HG03064 (cell line): ENCODE measurements around the gene ZNF598.
"Not testable (repeated sequence)": the region's sequence is repeated elsewhere in the genome, so short reads cannot be mapped to it uniquely, and the experiment has no call there.

Experiments
- ATAC-seq: cut with Tn5 transposase; IDR thresholded peaks from one replicate; pipeline ENCODE4 v1.9.1; 2021; ENCODE audit warnings: low read depth; ENCODE audit not compliant: unreplicated experiment

The ZNF598 gene

DNA sequence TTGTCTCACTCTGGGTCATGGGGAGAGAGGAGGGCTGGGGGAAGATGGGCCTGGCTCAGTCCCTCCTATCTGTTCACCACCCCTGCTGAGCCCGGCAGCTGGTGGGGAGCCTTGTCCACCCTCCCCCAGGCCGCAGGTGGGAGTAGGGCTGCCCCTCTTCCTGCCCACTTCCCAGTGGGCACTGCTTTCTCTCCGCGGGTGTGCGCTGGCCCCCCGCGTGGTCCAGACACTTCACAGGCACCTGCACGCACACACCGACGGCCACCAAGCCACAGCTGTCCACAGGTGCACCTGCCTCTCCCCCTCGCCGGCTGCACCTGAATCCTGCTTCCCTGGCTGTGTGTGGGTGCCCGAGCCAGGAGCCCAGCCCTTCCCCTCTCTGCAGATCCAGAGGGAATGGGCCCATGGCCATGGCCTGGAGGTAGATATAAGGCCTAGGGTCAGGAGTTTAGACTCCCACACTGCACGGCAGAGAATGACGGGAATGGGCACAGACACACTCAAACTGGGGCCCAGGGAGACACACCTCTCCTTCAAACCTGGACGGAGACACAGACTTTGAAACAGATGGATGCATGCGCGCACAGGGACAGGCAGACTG is 19.1 kb upstream of the ZNF598 start:
- ATAC-seq, result no peak

- no peak for ATAC-seq
These were observed 18.5 kb upstream of the ZNF598 start for GRCh38 chr16:2028146-2028545.

- ATAC-seq, result no peak
These were observed 17.7 kb upstream of the ZNF598 start for GRCh38 chr16:2027024-2028010.

DNA sequence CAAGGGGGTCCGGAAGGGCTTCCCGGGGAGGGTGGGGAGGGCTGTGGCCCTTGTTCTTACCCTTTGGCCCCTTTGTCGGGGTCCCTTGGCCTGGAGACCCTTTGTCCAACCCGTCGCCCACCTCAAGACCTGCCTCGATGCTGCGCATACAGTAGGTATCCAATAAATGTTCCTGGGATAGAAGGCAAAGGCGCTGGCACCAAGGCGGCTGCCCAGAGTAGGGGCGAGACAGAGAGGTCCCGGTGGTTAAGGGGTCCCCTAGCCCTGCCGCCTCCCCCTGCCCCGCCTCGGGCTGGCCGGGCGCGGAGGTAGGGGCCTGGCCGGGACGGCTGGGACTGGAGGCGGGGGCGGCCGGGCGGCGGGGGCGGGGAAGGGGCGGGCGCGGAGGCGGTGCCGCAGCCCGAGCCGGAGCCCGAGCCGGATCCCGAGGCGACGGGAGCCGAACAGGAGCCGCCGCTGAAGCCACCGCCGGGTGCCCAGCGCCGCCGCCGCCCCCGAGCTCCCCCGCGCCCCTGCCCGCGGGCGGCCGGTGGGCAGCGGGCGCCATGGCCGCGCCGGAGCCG is 16.9 kb upstream of the ZNF598 start, which contains the start of gene NHERF2:
Gene NHERF2, plus strand, starts transcription at position 442 of the 563 bp plus-strand sequence. Its CDS starts 104 bp downstream, at position 546.
- ATAC-seq, result no peak

GRCh38 chr16:2025878-2026460 is 16.3 kb upstream of the ZNF598 start:
- ATAC-seq, result no peak

GRCh38 chr16:2025251-2025650 is 15.6 kb upstream of the ZNF598 start:
- ATAC-seq, result no peak

GRCh38 chr16:2024032-2024420 is 14.4 kb upstream of the ZNF598 start:
- no peak for ATAC-seq

GRCh38 chr16:2023092-2024031 is 13.7 kb upstream of the ZNF598 start:
- ATAC-seq, result no peak

- no peak for ATAC-seq
These were observed 13.1 kb upstream of the ZNF598 start for GRCh38 chr16:2022723-2023091.

DNA sequence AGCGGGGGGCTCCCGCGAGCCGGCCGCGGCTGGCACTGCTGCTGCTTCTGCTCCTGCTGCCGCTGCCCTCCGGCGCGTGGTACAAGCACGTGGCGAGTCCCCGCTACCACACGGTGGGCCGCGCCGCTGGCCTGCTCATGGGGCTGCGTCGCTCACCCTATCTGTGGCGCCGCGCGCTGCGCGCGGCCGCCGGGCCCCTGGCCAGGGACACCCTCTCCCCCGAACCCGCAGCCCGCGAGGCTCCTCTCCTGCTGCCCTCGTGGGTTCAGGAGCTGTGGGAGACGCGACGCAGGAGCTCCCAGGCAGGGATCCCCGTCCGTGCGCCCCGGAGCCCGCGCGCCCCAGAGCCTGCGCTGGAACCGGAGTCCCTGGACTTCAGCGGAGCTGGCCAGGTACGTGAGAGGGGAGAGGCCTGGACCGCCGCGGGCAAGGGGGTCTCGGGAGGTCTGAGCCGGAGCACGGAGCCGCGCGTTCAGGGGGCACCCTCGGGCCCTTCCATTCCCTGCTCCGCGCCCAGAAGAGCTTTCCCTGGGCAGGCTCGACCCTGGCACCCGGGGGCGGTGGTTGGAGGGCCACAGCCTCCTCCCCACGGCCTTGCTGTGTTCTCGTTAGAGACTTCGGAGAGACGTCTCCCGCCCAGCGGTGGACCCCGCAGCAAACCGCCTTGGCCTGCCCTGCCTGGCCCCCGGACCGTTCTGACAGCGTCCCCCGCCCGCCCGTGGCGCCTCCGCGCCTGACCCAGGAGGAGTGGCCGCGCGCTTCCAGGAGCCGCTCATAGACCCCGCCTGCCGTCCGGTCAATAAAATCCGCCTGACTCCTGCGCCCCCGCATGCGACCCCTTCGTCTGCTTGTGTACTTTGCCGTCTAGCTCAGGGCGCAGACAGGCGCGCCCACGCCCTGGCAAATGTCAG is 10.6 kb upstream of the ZNF598 start:
- no peak for ATAC-seq

GRCh38 chr16:2019518-2019920 is 9.9 kb upstream of the ZNF598 start, which contains the start of gene NPW:
Gene NPW (plus strand): TSS chr16:2019785.
- ATAC-seq, result no peak

DNA sequence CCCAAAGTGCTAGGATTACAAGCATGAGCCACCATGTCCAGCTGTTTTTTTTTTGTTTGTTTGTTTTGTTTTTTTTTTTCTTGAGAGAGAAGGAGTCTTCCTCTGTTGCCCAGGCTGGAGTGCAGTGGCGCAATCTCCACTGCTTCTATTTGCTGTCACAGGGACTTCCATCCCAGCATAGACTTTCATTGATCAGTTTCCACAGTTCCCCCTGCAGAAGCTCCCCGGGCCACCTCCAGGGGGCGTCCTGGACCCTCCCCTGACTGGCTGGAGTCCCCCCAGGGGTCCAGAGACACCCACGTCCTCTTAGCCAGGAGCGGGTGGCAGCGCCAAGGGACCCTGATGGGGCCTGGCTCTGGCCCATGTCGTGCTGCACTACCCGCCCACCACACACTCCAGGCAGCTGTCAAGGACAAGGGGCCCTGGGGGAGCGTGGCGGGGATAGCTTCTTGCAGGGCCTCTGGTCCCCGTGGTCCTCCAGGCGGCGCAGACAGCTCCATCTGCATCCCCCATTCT is 6.8 kb upstream of the ZNF598 start:
- ATAC-seq, result no peak

DNA sequence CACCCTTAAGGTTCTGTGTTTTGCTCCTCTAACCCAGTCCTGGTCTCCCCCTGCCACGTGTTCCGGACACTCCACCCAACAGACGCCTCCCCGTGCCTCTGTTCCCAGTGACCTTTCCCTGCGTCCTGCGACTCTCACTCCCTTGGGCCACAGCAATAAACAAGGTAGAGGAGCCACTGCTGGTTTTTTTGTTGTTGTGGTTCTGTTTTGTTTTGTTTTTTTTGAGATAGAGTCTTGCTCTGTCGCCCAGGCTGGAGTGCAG is 6.3 kb upstream of the ZNF598 start:
- no peak for ATAC-seq

DNA sequence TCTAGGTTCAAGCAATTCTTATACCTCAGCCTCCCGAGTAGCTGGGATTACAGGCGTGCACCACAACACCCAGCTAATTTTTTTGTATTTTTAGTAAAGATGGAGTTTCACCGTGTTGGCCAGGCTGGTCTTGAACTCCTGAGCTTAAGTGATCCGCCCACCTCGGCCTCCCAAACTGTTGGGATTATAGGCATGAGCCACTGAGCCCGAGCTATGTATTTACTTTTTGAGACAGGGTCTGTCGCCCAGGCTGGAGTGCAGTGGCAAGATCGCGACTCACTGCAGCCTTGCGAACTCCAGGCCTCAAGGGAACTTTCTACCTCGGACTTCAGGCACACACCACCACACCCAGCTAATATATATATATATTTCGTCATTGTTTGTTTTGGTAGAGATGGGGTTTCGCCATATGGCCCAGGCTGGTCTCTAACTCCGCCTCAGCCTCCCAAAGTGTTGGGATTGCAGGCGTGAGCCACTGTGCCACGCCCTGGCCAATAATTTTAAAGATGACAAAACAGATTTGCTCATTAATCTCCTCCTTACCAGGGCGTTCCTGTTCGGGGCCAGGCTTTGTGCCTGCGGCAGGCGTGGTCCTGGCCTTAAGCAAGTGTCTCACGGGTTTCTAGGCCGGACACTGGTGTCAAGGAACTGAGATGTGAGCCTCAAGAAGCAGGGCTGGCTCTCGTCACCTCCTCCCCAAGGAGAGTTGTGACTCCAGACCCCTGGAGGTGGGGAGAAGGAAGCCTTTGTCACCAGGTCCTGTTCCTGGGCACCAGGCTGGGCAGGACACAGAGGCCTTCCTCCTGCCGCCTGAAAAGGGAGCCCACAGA is 5.7 kb upstream of the ZNF598 start:
- ATAC-seq, result no peak

- ATAC-seq, result no peak
These were observed 3.9 kb upstream of the ZNF598 start for GRCh38 chr16:2013527-2013926.

DNA sequence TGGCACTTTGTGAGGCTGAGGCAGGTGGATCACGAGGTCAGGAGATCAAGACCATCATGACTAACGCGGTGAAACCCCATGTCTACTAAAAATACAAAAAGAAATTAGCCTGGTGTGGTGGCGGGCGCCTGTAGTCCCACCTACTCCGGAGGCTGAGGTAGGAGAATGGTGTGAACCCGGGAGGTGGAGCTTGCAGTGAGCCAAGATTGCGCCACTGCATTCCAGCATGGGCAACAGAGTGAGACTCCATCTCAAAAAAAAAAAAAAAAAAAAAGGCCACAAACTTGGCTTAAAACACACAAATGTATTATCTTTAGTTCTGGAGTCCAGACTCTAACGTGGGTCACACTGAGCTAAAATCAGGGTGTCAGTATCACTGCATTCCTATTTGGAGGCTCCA is 2.1 kb upstream of the ZNF598 start:
- ATAC-seq, result not testable (repeated sequence)

DNA sequence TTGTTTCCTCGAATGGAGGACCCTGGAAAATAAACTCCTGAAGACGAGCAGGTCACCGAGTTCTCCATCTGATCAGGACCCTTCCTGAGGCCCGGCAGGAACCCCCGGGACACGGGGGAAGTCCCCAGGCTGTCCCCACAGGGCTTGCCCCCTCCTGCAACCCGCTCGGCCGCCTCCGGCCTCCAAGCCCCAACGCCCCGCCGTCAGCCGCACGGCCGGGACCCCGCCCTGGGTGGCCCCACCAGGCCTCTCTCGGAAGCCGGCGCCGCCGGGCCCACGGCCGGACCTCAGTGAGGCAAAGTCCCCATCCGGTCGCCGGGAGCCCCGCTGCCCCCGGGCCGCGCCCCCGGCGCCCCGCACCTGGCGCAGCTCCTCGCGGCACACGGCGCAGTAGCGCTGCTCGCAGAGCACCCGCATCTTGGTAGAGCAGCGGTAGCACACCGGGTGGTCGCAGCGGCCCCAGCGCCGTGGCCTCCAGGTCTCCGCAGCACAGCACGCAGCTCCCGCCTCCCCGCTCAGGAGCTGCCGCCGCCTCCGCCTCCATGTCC is 383 bp downstream of the ZNF598 start:
- ATAC-seq, result peak; percentile 35

DNA sequence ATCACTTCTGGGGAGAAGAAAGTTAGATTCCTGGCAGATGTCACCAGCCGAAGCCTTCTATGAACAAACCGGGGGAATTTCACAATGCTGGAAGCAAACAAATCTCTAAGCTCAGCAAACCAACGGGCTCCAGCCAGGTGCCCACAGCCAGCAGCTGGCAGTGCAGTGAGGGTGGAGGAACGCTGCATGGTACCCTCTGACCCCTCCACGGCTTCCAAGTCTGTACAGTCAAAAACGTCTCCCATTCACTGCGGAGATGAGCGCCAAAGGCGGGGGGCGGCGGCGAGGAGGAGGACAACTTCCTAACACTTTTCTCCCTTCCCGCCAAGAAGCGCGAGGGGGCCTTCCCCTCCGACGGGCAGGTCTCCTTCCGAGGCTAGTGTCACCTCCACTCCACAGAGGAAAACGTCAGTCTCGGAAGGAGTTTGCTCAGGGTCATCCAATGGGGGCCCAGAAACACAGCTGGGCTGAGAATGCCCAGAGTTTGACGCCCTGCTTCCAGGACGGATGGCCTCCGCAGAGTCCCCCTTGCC is 924 bp downstream of the ZNF598 start:
- ATAC-seq, result no peak
